OCI-LY1 (cell line): ENCODE data around the gene CHMP6.

Experiments used
- CTCF ChIP-seq: fragments of 200-600 bp; sonication (generic), shearing (Covaris generic); IDR thresholded peaks from 2 replicates; pipeline ENCODE4 v1.5.1; 2017; ENCODE audit warnings: mild to moderate bottlenecking, antibody characterized with exemption, low read length, moderate library complexity, mixed read lengths
- EZH2 ChIP-seq: fragments of 200-600 bp; sonication (generic), shearing (Covaris generic); IDR thresholded peaks from 2 replicates; pipeline ENCODE4 v1.8.0; 2017; ENCODE audit warnings: borderline replicate concordance, mixed run types, mild to moderate bottlenecking, antibody characterized with exemption, low read length, moderate library complexity, mixed read lengths

- no peak for TF ChIP-seq CTCF
- no peak for TF ChIP-seq EZH2
Observed at GRCh38 chr17:81021531-81022343, 30.1 kb downstream of the CHMP6 start.
